EH (cell line): ENCODE results near the gene HACD1.
A peak's percentile ranks its signal among the peaks of the same experiment; 100 is the strongest.

Experiments used
- DNase-seq: peaks from one replicate; pipeline ENCODE4 v3.0.0-alpha.2; 2015; ENCODE audit warnings: low read depth

Gene HACD1

GRCh38 chr10:17617031-17617911 is at the start of gene HACD1:
Gene HACD1, minus strand, starts transcription at chr10:17617374. Its CDS starts 35 bp downstream, at chr10:17617339.
- peak; percentile 82 for DNase-seq

GRCh38 chr10:17665747-17666146 is 48.6 kb upstream of the HACD1 start:
- DNase-seq, result peak; percentile 89

GRCh38 chr10:17663450-17663849 is 46.3 kb upstream of the HACD1 start:
- DNase-seq, result no peak

GRCh38 chr10:17662193-17663138 is 45.3 kb upstream of the HACD1 start:
- no peak for DNase-seq

- no peak for DNase-seq
Measured at GRCh38 chr10:17661510-17661909, 44.3 kb upstream of the HACD1 start.

GRCh38 chr10:17660921-17661320 is 43.7 kb upstream of the HACD1 start:
- peak; percentile 50 for DNase-seq

- DNase-seq, result no peak
Measured at GRCh38 chr10:17659365-17659764, 42.2 kb upstream of the HACD1 start.

- DNase-seq, result no peak
Measured at GRCh38 chr10:17657103-17657500, 39.9 kb upstream of the HACD1 start.

- DNase-seq, result peak; percentile 63
Measured at GRCh38 chr10:17655567-17656146, 38.5 kb upstream of the HACD1 start.

- no peak for DNase-seq
Measured at GRCh38 chr10:17655009-17655408, 37.8 kb upstream of the HACD1 start.

GRCh38 chr10:17652585-17652984 is 35.4 kb upstream of the HACD1 start:
- peak; percentile 22 for DNase-seq

- DNase-seq, result peak; percentile 58
Measured at GRCh38 chr10:17651896-17652295, 34.7 kb upstream of the HACD1 start.

GRCh38 chr10:17650416-17650815 is 33.2 kb upstream of the HACD1 start:
- DNase-seq, result no peak

- peak; percentile 78 for DNase-seq
Measured at GRCh38 chr10:17649836-17650235, 32.7 kb upstream of the HACD1 start.

GRCh38 chr10:17649052-17649451 is 31.9 kb upstream of the HACD1 start:
- no peak for DNase-seq

GRCh38 chr10:17648243-17649035 is 31.3 kb upstream of the HACD1 start:
- DNase-seq, result no peak

GRCh38 chr10:17647326-17647725 is 30.2 kb upstream of the HACD1 start:
- no peak for DNase-seq

- DNase-seq, result no peak
Measured at GRCh38 chr10:17645621-17646345, 28.6 kb upstream of the HACD1 start.

GRCh38 chr10:17644485-17644943 is 27.3 kb upstream of the HACD1 start:
- peak; percentile 52 for DNase-seq

- DNase-seq, result peak; percentile 95
Measured at GRCh38 chr10:17643755-17644484, 26.7 kb upstream of the HACD1 start, which contains the start of gene STAM. Gene STAM, plus strand, starts transcription at chr10:17644151. Its CDS starts 189 bp downstream, at chr10:17644340.
